ENCODE results near the gene KRR1. TPM values are rescaled to one million over a fixed set of nuclear protein-coding genes. Genes with fewer than 3 reads are reported as not detected.
"Not testable (repeated sequence)": the region's sequence is repeated elsewhere in the genome, so short reads cannot be mapped to it uniquely, and the experiment has no call there.

KRR1 gene
- total RNA-seq, 1 donor from 2014 or later, result 39.4 TPM

DNA sequence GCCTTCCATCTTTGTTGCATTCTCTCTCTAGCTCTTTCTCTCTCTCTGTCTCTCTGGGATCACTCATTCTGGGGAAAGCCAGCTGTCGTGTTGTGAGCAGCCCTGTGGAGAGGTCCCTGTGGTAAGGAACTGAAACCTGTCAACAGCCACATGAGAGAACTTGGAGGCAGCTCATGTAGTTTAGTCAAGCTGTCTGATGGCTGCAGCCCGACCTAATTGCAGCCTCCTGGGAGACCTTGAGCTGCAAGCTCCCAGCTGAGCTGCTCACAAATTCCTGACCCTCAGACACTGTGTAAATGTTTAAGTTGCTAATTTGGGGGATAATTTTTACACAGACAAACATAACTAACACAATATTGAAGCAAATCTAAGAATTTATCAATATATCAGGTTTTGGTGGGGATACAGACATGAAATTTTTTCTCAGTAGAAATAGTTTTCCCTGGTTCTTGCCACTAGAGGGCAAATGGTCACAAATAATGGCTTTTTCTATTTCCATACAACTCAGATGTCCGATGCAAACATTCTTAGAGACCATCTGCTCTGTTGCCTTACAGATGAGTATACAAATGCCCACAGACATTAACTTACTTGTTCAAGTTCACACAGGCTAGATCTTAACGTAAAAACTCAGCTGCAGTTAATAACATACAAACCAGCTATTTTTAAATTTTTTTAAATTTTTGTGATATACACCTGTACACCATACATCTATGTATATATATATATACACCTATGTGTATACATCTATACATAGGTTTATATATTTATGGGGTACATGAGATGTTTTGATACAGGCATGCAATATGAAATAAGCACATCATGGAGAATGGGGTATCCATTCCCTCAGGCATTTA, 15.5 kb upstream of the KRR1 start:
- DNase-seq (ENCODE audit: low read depth, low spot score), result peak; percentile 36

DNA sequence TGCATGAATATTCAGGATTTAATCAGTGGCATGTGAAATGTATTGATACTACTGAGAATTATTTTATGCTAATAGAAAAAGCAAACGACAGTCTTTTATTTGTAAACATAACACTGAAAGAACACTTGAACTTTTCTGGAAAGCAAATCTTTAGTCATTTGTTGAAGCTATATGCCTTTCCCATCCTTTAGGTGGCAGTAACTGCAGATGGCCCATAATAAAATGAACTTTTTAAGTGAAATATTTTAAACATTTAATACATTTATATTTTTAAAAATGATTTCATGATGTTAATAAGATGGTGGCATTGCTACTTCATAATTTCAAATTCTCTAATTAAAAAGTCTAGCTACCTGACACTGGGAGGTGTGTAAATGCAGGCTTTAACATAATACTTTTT, 13.9 kb upstream of the KRR1 start:
- DNase-seq (ENCODE audit: low read depth, low spot score), result no peak

- not testable (repeated sequence) for DNase-seq (ENCODE audit: low read depth, low spot score)
These were observed 10.7 kb upstream of the KRR1 start for GRCh38 chr12:75522124-75522523.

GRCh38 chr12:75521224-75521623, 9.8 kb upstream of the KRR1 start:
- DNase-seq (ENCODE audit: low read depth, low spot score), result not testable (repeated sequence)

GRCh38 chr12:75509621-75510020, 1.8 kb downstream of the KRR1 start:
- DNase-seq (ENCODE audit: low read depth, low spot score), result no peak

- DNase-seq (ENCODE audit: low read depth, low spot score), result no peak
These were observed 3.2 kb downstream of the KRR1 start for GRCh38 chr12:75508159-75508558.

GRCh38 chr12:75507086-75507485, 4.3 kb downstream of the KRR1 start:
- no peak for DNase-seq (ENCODE audit: low read depth, low spot score)

GRCh38 chr12:75505706-75506312, 5.6 kb downstream of the KRR1 start:
- DNase-seq (ENCODE audit: low read depth, low spot score), result no peak

DNA sequence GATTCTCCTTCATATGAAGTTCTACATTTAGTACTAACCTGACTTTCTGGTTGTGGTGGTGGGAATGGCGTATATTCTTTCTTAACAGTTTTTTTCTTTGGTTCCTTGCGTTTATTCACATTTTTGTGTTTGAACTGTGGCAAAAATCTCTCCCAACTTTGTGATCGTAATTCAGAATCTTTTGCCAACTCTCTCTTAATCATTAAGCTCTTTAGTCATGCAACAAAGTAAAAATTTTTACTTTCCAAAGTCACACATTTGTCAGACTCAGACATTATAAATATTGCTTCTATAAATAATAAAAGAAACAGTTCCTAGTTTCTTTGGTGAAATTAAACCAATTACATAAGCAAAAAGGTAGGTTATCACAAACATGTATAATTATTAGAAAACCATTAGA, 7.5 kb downstream of the KRR1 start:
- no peak for DNase-seq (ENCODE audit: low read depth, low spot score)

GRCh38 chr12:75503459-75503858, 8.0 kb downstream of the KRR1 start:
- no peak for DNase-seq (ENCODE audit: low read depth, low spot score)

DNA sequence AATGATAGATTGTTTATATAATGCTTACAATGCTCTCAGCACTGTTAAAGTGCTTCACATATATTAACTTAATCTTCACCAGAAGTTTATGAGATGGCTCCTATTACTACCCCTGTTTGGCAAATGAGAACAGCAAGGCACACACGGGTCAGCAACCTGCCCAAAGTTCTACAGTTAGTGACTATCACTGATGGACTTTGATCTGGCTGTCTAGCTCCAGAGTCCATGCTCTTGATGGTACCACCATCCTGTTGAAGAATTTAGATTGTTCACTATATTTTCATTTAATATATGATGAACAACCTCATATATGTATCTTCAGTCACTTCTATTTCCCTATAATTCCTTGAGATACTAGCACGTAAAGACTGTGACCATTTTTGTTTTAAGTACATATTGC, 20.2 kb downstream of the KRR1 start:
- no peak for DNase-seq (ENCODE audit: low read depth, low spot score)

DNA sequence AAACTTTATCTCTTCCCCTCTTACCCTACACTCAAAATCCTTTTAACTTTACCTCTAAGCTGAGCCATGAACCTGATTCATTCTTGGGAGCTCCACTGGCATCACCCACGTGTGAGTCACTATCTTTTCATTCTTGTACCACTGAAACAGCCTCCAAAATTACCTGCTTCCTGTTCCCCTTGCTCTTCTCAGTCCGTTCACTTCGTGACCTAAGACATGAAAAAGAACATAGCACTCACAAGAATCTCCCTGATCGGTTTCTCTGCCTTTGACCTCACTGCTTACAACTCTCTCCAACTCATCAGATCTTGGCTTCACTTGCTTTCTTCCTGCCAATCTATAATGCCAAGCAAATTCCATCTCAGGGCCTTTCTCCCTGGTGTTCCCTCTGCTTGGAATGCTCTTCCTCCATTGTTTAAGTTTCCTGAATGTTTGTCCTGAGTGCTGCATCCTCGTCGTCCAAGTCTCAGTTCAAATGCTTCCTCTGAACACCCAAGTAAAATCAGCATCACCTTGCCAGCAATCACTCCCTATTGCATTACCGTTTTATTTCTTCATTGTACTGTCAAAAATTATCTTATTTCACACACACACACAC, 21.7 kb downstream of the KRR1 start:
- DNase-seq (ENCODE audit: low read depth, low spot score), result no peak

DNA sequence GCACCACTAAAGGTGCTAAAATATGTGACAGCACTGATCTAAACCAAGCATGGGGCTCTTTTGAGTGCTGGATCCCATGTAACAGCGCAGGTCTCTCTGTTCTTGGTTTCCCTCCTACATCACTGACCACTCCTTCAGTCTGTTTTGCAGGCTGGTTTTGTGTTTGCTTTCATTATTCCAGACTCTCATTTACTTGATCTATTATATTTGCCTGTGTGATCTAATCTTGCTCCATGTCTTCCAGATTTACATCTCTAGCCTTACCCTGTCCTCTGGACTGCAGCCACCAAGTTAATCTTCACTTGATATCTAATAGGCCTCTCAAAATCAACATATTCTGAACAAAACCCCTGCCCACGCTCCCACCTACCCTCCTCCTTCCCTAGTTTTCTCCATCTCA, 22.2 kb downstream of the KRR1 start:
- no peak for DNase-seq (ENCODE audit: low read depth, low spot score)

DNA sequence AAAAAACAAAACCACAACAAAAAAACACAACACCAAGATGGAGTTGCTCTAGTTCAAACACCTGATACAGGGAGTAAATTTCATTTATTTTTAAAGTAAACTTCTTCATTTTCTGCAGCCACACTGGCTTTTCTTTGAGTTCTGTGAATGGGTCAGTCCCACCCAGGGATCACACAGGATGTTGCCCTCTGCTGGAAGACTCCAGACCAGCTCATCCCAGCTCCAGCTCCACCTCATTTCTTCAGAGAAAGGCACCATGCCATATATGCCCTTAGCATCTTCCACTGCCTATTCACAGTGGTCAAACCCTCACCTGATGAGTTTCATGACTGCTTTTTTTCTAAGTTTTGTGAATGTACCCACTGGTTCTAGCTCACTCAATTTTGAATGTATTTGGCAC, 22.9 kb downstream of the KRR1 start:
- no peak for DNase-seq (ENCODE audit: low read depth, low spot score)

- DNase-seq (ENCODE audit: low read depth, low spot score), result no peak
These were observed 24.1 kb downstream of the KRR1 start for GRCh38 chr12:75487308-75487707.

GRCh38 chr12:75484450-75484849, 27.0 kb downstream of the KRR1 start:
- not testable (repeated sequence) for DNase-seq (ENCODE audit: low read depth, low spot score)

DNA sequence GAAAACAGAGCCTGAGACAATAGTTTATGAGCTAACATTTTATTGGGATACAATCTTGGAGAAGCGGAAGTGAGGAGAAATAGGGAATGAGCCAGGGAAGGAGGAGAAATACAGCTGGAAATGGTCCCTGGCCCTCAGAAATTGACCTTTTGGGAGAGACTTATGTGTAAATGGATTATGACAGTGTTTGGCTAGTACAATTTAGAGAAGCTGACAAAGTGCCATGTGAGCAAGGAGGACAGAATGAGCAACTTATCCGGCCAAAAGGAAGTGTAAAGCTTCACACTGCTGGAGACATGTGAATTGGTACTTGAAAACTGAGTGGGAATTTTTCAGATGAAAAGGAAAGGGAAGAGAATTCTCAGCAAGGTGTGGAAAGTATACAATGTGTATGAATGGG, 28.0 kb downstream of the KRR1 start:
- no peak for DNase-seq (ENCODE audit: low read depth, low spot score)

GRCh38 chr12:75482646-75483045, 28.8 kb downstream of the KRR1 start:
- no peak for DNase-seq (ENCODE audit: low read depth, low spot score)

DNA sequence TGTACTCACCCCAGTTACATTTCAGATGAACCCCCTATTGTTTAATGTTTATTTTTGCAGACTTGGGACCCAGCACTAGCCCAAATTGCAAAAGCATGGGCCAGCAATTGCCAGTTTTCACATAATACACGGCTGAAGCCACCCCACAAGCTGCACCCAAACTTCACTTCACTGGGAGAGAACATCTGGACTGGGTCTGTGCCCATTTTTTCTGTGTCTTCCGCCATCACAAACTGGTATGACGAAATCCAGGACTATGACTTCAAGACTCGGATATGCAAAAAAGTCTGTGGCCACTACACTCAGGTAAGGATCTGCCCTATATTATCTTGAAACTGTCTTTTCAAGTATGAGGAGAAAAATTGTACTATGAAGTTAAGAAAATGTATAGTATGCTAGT, 29.6 kb downstream of the KRR1 start:
- no peak for DNase-seq (ENCODE audit: low read depth, low spot score)

GRCh38 chr12:75481013-75481705, 30.2 kb downstream of the KRR1 start:
- DNase-seq (ENCODE audit: low read depth, low spot score), result no peak

DNA sequence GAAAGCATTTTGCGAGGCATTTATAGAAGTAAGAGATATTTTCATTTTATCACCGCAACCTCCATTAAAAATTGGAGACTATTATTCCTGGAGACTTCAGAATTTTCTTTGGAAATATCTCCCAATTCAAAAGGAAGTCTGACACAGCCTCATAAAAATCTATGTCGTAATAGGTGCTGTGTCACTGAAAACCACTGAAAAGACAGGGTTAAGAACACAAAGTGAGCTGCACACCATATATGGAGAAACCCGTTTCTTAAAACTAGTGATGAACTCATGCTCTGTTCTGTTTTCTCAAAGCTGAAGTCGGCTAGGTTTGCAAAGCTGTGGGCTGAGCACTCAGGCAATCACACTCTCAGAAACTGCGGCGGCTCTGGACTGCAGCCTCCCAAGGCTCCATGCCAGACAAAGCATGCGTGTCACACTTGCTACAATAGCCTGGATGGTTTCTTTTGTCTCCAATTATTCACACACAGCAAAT, 30.9 kb downstream of the KRR1 start, which contains the start of gene GLIPR1:
Gene GLIPR1, plus strand, starts transcription at position 287 of the 481 bp plus-strand sequence. Its CDS starts 126 bp downstream, at position 413.
- peak; percentile 85 for DNase-seq (ENCODE audit: low read depth, low spot score)

GRCh38 chr12:75479963-75480461, 31.4 kb downstream of the KRR1 start:
- no peak for DNase-seq (ENCODE audit: low read depth, low spot score)
